Lower leg skin (tissue), 4 donors: ENCODE data around the gene MRAS. TPM values are rescaled to one million over a fixed set of nuclear protein-coding genes. Genes with fewer than 3 reads are reported as not detected.
A peak's percentile ranks its signal among the peaks of the same experiment; 100 is the strongest.

Source experiments
- DNase-seq, 2 donors: peaks; one replicate each; pipeline ENCODE4 v3.0.0-alpha.2; 2019; ENCODE audit warnings: low spot score in 2 of 2
- H3K4me3 ChIP-seq: fragments of 200-600 bp; sonication (generic); 2 replicates; pipeline ENCODE4 v1.5.1; 2017; ENCODE audit warnings: mild to moderate bottlenecking, low read depth; ENCODE audit not compliant: poor library complexity, severe bottlenecking
- POLR2A ChIP-seq, 2 donors: fragments of 450-650 bp; IDR thresholded peaks; one replicate each; pipeline ENCODE4 v1.6.1; 2016 to 2017; ENCODE audit warnings: antibody characterized with exemption in 2 of 2, mild to moderate bottlenecking in 1 of 2, moderate library complexity in 1 of 2
- WGBS, 2 donors: methylation state at CpG; one replicate each; pipeline ENCODE4 v1.1.5; 2018; 5-methylcytosine and 5-hydroxymethylcytosine counted together
- intact Hi-C: fragments of 100-400 bp; cut with DNase I; formaldehyde crosslinking; loops from one replicate; pipeline ENCODE4 v1.15.0; 2023; ENCODE audit warnings: low total_unique reads
- total RNA-seq, 4 donors: library from RNA; depleted of rRNA; stranded (reverse); fragments of >200 nt; gene quantifications; one replicate each; pipeline ENCODE4 v1.1.0, GENCODE V29; 2016
- TF ChIP-seq, protein P1 (sequence below), 3 donors: fragments of 450-650 bp; IDR thresholded peaks; one replicate each; pipeline ENCODE4 v1.5.1; 2016; ENCODE audit warnings: antibody characterized with exemption in 3 of 3, mild to moderate bottlenecking in 3 of 3, moderate library complexity in 2 of 3

The MRAS gene
- total RNA-seq, 4 donors from 2014 or later = 6.3 to 22.2 (median 10.3) TPM

DNA sequence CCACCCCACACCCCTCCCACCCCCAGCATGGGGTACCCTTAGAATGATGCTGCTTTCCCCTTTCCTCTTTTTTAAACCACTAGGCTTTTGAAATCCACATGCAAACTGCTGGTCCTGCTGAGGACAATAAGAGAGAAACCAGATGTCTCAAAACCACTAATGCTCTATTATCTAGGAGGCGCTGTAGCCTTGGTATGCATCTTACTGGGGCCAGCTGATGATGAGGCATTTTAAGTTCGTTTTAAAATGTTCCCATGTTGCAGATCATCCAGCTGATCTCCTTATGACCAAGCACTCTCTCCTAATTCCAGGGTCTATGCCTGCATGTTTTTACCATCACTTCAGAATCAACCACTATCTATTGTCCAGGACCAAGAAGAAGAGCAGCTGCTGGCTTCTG, 20.0 kb upstream of the MRAS start:
- intact Hi-C loops = no loop called here
- TF ChIP-seq, protein P1, sequence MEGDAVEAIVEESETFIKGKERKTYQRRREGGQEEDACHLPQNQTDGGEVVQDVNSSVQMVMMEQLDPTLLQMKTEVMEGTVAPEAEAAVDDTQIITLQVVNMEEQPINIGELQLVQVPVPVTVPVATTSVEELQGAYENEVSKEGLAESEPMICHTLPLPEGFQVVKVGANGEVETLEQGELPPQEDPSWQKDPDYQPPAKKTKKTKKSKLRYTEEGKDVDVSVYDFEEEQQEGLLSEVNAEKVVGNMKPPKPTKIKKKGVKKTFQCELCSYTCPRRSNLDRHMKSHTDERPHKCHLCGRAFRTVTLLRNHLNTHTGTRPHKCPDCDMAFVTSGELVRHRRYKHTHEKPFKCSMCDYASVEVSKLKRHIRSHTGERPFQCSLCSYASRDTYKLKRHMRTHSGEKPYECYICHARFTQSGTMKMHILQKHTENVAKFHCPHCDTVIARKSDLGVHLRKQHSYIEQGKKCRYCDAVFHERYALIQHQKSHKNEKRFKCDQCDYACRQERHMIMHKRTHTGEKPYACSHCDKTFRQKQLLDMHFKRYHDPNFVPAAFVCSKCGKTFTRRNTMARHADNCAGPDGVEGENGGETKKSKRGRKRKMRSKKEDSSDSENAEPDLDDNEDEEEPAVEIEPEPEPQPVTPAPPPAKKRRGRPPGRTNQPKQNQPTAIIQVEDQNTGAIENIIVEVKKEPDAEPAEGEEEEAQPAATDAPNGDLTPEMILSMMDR (IDR thresholded peaks at IDR 0.05) = no peak
- TF ChIP-seq POLR2A (IDR thresholded peaks at IDR 0.05) = no peak
- no peak overlapping the region for H3K4me3 ChIP-seq
- 44 to 50% methylated on average over 2 of the region's 2 CpGs for WGBS, 2 donors
- DNase-seq = no peak

DNA sequence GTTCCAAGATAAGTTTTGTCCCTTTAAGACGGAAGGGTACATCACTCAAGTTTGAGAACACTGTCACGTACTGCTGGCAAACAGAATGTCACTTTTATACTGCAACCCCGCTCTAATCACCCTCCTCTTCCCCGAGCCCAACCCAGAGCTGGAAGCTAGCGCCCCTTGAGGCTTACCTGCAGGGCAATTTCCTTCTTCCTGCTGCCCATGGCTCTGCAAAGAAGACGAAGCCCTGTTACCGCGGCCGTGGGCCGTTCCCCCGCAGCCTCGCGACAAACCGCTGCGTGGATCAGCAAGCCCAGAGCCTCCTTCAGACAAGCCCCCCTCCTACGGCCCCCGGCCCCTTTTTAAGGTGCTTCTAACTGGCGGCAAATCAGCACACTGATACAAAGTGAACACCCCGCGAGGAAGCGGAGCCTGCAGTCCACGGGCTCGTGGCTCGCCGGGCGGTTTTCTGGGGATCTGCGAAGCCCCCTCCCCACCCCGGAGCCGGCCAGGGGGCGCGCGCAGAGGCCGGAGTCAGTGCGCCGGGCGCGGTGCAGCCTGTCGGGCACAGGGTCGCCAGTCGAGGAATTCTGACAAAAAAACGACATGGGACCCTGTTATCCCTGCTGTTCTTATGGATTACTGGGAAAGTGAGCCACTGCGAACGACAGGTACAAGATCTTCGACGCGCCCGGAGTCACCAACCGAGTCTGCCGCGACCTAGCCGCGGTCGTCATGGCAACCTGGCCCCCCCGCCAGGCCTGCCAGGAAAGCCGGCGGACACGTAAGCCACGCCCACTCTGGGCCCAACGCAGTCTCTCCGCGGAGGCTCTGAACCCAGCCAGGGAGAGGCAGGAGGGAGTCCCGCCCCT, 19.0 kb upstream of the MRAS start, which contains the start of gene NME9:
NME9 (minus strand) TSS at position 725 of the 857 bp plus-strand sequence; CDS start at position 209, 516 bp downstream.
- DNase-seq = peak; percentile 63 to 95
- 1% methylated on average over 41 to 62 of the region's 62 CpGs for WGBS, 2 donors
- intact Hi-C loops = no loop called here
- TF ChIP-seq, protein P1 (IDR thresholded peaks at IDR 0.05) = no peak
- TF ChIP-seq POLR2A (IDR thresholded peaks at IDR 0.05) = no peak
- peak within 1 kb of the TSS; percentile 32 for H3K4me3 ChIP-seq

DNA sequence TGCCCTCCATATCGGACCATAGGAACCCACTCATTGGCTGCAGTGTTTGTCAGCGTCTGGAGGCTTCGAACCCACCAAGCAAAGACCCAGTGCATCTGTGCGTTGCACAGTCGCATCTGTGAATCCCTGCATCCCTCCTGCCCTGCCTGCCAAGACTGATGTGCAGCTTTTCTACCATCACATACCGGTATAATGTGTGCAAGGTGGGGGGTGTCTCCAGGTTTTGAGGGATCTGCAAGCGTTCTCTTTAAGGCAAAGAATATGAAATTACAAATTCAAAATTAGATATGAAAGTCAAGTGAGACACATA, 18.4 kb upstream of the MRAS start:
- TF ChIP-seq, protein P1 (IDR thresholded peaks at IDR 0.05) = no peak
- no peak for TF ChIP-seq POLR2A (IDR thresholded peaks at IDR 0.05)
- 22 to 28% methylated on average over 6 to 7 of the region's 7 CpGs for WGBS, 2 donors
- DNase-seq = no peak
- intact Hi-C loops = no loop called here
- no peak overlapping the region for H3K4me3 ChIP-seq

DNA sequence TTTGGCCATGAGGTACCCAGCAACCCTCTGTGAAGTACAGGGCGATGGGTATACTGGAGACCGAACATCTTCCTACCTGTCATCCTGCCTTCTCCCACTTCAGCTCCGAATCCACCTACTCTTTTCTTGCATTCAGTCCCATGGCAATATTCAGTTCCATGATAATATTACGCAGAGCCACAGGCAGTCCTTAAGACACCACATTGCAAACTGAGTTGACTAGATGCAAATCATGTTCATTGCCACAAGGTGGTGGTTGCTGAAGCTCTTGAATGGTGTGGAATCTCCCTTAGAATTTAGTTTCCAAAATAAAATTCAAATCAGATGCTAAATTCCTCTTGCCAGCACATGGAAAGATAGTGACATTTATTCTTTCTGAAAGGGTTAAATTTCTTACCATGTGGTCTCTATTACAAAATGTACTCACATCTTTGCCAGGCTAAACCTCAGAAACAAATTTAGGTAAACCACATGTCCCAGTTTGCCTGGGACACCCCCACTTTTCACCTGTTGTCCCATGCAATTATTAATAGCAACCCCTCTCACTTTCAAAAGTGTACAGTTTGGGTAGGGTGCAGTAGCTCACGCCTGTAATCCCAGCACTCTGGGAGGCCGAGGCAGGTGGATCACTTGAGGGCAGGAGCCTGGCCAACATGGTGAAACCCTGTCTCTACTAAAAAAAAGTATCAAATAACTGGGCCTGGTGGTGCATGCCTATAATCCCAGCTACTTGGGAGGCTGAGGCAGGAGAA, 17.1 kb upstream of the MRAS start:
- WGBS, 2 donors = 76 to 84% methylated on average over 6 of the region's 6 CpGs
- intact Hi-C loops = no loop called here
- no peak for TF ChIP-seq POLR2A (IDR thresholded peaks at IDR 0.05)
- TF ChIP-seq, protein P1 (IDR thresholded peaks at IDR 0.05) = no peak
- DNase-seq = no peak
- no peak overlapping the region for H3K4me3 ChIP-seq

DNA sequence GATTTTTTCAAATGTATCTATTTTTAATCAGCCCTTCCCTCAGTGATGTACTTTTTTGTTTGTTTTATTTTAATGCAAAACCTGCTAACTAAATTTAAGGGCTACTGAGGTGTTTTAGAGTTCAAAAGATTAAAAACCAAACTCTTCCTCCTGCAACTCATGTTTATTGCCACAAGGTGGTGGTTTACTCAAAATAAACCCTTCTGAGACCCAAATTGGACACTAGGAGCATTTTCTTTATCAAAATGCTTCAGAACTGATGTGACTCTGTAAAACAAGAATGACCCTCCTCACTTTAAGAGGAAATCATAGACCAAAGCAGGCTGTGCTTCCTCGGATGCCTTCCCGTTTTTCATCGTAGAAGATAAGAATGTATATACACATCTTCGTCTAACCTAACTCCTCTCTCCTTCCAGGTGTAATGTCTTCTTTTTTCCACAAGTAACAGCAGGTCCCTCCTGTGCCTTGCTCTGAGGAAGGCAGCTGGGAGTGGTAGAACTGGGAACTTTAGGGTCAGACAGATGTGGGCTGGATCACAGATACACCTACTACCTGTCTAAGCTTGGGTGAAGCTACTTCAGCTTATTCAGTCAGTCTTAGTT, 15.8 kb upstream of the MRAS start:
- intact Hi-C loops = no loop called here
- H3K4me3 ChIP-seq = no peak overlapping the region
- 34 to 38% methylated on average over 4 of the region's 4 CpGs for WGBS, 2 donors
- TF ChIP-seq, protein P1 (IDR thresholded peaks at IDR 0.05) = no peak
- TF ChIP-seq POLR2A (IDR thresholded peaks at IDR 0.05) = no peak
- DNase-seq = no peak
